ENCODE data around the gene LRRC36. TPM values are rescaled to one million over a fixed set of nuclear protein-coding genes. Genes with fewer than 3 reads are reported as not detected.

The LRRC36 gene
- total and polyA plus RNA-seq, 5 donors from 2014 or later: not detected

GRCh38 chr16:67433131-67433719 is 106.6 kb downstream of the LRRC36 start:
- peaks cover 11% of the 10 kb centered on the region for H3K27me3 ChIP-seq (ENCODE audit: control insufficient read depth, insufficient read depth, low read length)
- H3K36me3 ChIP-seq (ENCODE audit: control insufficient read depth, insufficient read depth, low read length): peaks cover under 1% of the 10 kb centered on the region
- H3K4me1 Mint-ChIP-seq: peaks cover 0 to 15% (median 2%) of the 10 kb centered on the region in 4 donors
- no peaks in the 10 kb centered on the region for H3K9me3 ChIP-seq (ENCODE audit: control insufficient read depth in 2 of 2, low read length in 2 of 2)
- peaks cover 0 to 1% (median 0%) of the 10 kb centered on the region in 7 donors for H3K9me3 Mint-ChIP-seq
- H3K4me3 ChIP-seq (ENCODE audit: low read depth, low read length): no peak overlapping the region
- H3K36me3 Mint-ChIP-seq: peaks cover 8% of the 10 kb centered on the region
- H3K27ac ChIP-seq (ENCODE audit: insufficient read depth, low read length, poor library complexity, severe bottlenecking): no peak overlapping the region
- H3K27me3 Mint-ChIP-seq: peaks cover 35% of the 10 kb centered on the region
- no peak for DNase-seq
- no peak for ATAC-seq (ENCODE audit: low read depth in 2 of 2)
- no peak overlapping the region for H3K27ac Mint-ChIP-seq
- peaks cover 14% of the 10 kb centered on the region for H3K4me1 ChIP-seq (ENCODE audit: control insufficient read depth, insufficient read depth, low read length, poor library complexity, severe bottlenecking)
- peak overlapping the region in 1 of 4 donors; percentile 57 for H3K4me3 Mint-ChIP-seq

Other genes with a start within 250 kb of the LRRC36 start
- 19.2 TPM for gene PHAF1, start 216.9 kb upstream of the LRRC36 start, total RNA-seq
- gene PHAF1, start 216.9 kb upstream of the LRRC36 start, polyA plus RNA-seq: 10 to 100 TPM; 10.0 to 12.2 (median 11.4) TPM
- gene B3GNT9, start 175.8 kb upstream of the LRRC36 start, total RNA-seq: 3.4 TPM
- 1 to 10 TPM in 3 of 4 donors, under 1 TPM in 1; 0.44 to 1.3 (median 1.2) TPM for gene B3GNT9, start 175.8 kb upstream of the LRRC36 start, polyA plus RNA-seq
- gene TRADD, start 166.9 kb upstream of the LRRC36 start, total RNA-seq: 50.3 TPM
- gene TRADD, start 166.9 kb upstream of the LRRC36 start, polyA plus RNA-seq: 10 to 100 TPM; 66.4 to 92.4 (median 88.1) TPM
- gene FBXL8, start 166.9 kb upstream of the LRRC36 start, total RNA-seq: 16.6 TPM
- gene FBXL8, start 166.9 kb upstream of the LRRC36 start, polyA plus RNA-seq: 1 to 10 TPM; 2.5 to 6.6 (median 4.0) TPM
- 34.4 TPM for gene HSF4, start 162.1 kb upstream of the LRRC36 start, total RNA-seq
- not detected for gene HSF4, start 162.1 kb upstream of the LRRC36 start, polyA plus RNA-seq
- gene NOL3, start 156.3 kb upstream of the LRRC36 start, total RNA-seq: 2.3 TPM
- gene NOL3, start 156.3 kb upstream of the LRRC36 start, polyA plus RNA-seq: not detected
- gene MATCAP1, start 142.9 kb upstream of the LRRC36 start, total RNA-seq: 19.6 TPM
- gene MATCAP1, start 142.9 kb upstream of the LRRC36 start, polyA plus RNA-seq: under 1 TPM in 1 of 4 donors, not detected in 3; 0.80 TPM
- gene EXOC3L1, start 136.7 kb upstream of the LRRC36 start, total RNA-seq: 0.86 TPM
- under 1 TPM in 2 of 4 donors, not detected in 2; 0.25 to 0.35 TPM for gene EXOC3L1, start 136.7 kb upstream of the LRRC36 start, polyA plus RNA-seq
- 63.7 TPM for gene E2F4, start 134.7 kb upstream of the LRRC36 start, total RNA-seq
- 10 to 100 TPM; 46.8 to 54.9 (median 48.9) TPM for gene E2F4, start 134.7 kb upstream of the LRRC36 start, polyA plus RNA-seq
- 2.2 TPM for gene ELMO3, start 127.7 kb upstream of the LRRC36 start, total RNA-seq
- gene ELMO3, start 127.7 kb upstream of the LRRC36 start, polyA plus RNA-seq: under 1 TPM in 1 of 4 donors, not detected in 3; 0.09 TPM
- 31.0 TPM for gene TMEM208, start 99.7 kb upstream of the LRRC36 start, total RNA-seq
- gene TMEM208, start 99.7 kb upstream of the LRRC36 start, polyA plus RNA-seq: 100 to 1,000 TPM in 2 of 4 donors, 10 to 100 TPM in 2; 91.8 to 141 (median 98.7) TPM
- 34.5 TPM for gene FHOD1, start 79.3 kb upstream of the LRRC36 start, total RNA-seq
- 1 to 10 TPM; 1.9 to 4.5 (median 3.4) TPM for gene FHOD1, start 79.3 kb upstream of the LRRC36 start, polyA plus RNA-seq
- gene SLC9A5, start 77.8 kb upstream of the LRRC36 start, total RNA-seq: 1.3 TPM
- gene SLC9A5, start 77.8 kb upstream of the LRRC36 start, polyA plus RNA-seq: not detected
- 10.0 TPM for gene PLEKHG4, start 47.3 kb upstream of the LRRC36 start, total RNA-seq
- gene PLEKHG4, start 47.3 kb upstream of the LRRC36 start, polyA plus RNA-seq: 1 to 10 TPM; 1.4 to 5.3 (median 2.8) TPM
- gene KCTD19, start 74 bp upstream of the LRRC36 start, total RNA-seq: not detected
- gene KCTD19, start 74 bp upstream of the LRRC36 start, polyA plus RNA-seq: not detected
- gene TPPP3, start 66.7 kb downstream of the LRRC36 start, total RNA-seq: not detected
- gene TPPP3, start 66.7 kb downstream of the LRRC36 start, polyA plus RNA-seq: not detected
- gene ZDHHC1, start 89.7 kb downstream of the LRRC36 start, total RNA-seq: not detected
- under 1 TPM in 1 of 4 donors, not detected in 3; 0.60 TPM for gene ZDHHC1, start 89.7 kb downstream of the LRRC36 start, polyA plus RNA-seq
- not detected for gene HSD11B2, start 104.3 kb downstream of the LRRC36 start, total RNA-seq
- gene HSD11B2, start 104.3 kb downstream of the LRRC36 start, polyA plus RNA-seq: not detected
- gene ATP6V0D1, start 154.3 kb downstream of the LRRC36 start, total RNA-seq: 92.5 TPM
- 100 to 1,000 TPM; 119 to 141 (median 133) TPM for gene ATP6V0D1, start 154.3 kb downstream of the LRRC36 start, polyA plus RNA-seq
- gene AGRP, start 156.7 kb downstream of the LRRC36 start, total RNA-seq: not detected
- gene AGRP, start 156.7 kb downstream of the LRRC36 start, polyA plus RNA-seq: not detected
- gene RIPOR1, start 202.0 kb downstream of the LRRC36 start, total RNA-seq: 16.6 TPM
- 1 to 10 TPM in 3 of 4 donors, under 1 TPM in 1; 0.91 to 3.1 (median 2.1) TPM for gene RIPOR1, start 202.0 kb downstream of the LRRC36 start, polyA plus RNA-seq
- 63.6 TPM for gene CTCF, start 235.7 kb downstream of the LRRC36 start, total RNA-seq
- gene CTCF, start 235.7 kb downstream of the LRRC36 start, polyA plus RNA-seq: 10 to 100 TPM; 44.5 to 80.2 (median 52.9) TPM